ENCODE results near the gene METTL27. TPM values are rescaled to one million over a fixed set of nuclear protein-coding genes. Genes with fewer than 3 reads are reported as not detected.

METTL27 gene
- total and polyA plus RNA-seq, 12 donors: 0.16 to 1.3 (median 0.42) TPM; not detected in 3

GRCh38 chr7:73829921-73830680, 12.2 kb downstream of the METTL27 start:
- no peak overlapping the region for H3K27ac ChIP-seq
- DNase-seq: no peak
- H3K4me1 ChIP-seq: peaks cover 0 to 46% (median 4%) of the 10 kb centered on the region in 9 donors
- no peaks in the 10 kb centered on the region for H3K9me3 ChIP-seq
- TF ChIP-seq CTCF (IDR thresholded peaks at IDR 0.05): no peak
- intact Hi-C loops (cut with DNase I): no loop called here
- 76 to 79% methylated on average over 13 of the region's 13 CpGs for WGBS, 2 donors
- no peak overlapping the region for H3K4me3 ChIP-seq
- H3K36me3 ChIP-seq: no peaks in the 10 kb centered on the region
- ATAC-seq: no peak
- H3K27me3 ChIP-seq: peaks cover 0 to 20% (median 7%) of the 10 kb centered on the region in 7 donors

- Histone ChIP-seq H3K27me3 (peaks cover 0 to 20% (median 7%) of the 10 kb centered on the region in 7 donors), H3K27ac (no peak overlapping the region), H3K4me1 (peaks cover 0 to 46% (median 4%) of the 10 kb centered on the region in 9 donors), H3K9me3 (no peaks in the 10 kb centered on the region), H3K36me3 (no peaks in the 10 kb centered on the region), H3K4me3 (no peak overlapping the region)
- DNase-seq (no peak), ATAC-seq (no peak)
- TF ChIP-seq CTCF (IDR thresholded peaks at IDR 0.05): no peak
- WGBS, 2 donors: 27 to 43% methylated on average over 7 of the region's 7 CpGs
- intact Hi-C loops (cut with DNase I): no loop called here
Measured at GRCh38 chr7:73829505-73829904, 12.8 kb downstream of the METTL27 start.

GRCh38 chr7:73828972-73829371, 13.3 kb downstream of the METTL27 start:
- H3K36me3 ChIP-seq: no peaks in the 10 kb centered on the region
- no peak for TF ChIP-seq CTCF (IDR thresholded peaks at IDR 0.05)
- H3K9me3 ChIP-seq: no peaks in the 10 kb centered on the region
- no peak for DNase-seq
- ATAC-seq: no peak
- peaks cover 0 to 20% (median 7%) of the 10 kb centered on the region in 7 donors for H3K27me3 ChIP-seq
- WGBS, 2 donors: 92 to 93% methylated on average over 5 of the region's 5 CpGs
- no peak overlapping the region for H3K27ac ChIP-seq
- intact Hi-C loops (cut with DNase I): no loop called here
- peaks cover 0 to 46% (median 4%) of the 10 kb centered on the region in 9 donors for H3K4me1 ChIP-seq
- no peak overlapping the region for H3K4me3 ChIP-seq

- H3K27ac ChIP-seq: no peak overlapping the region
- ATAC-seq: peak in 5 of 8 donors; percentile 11 to 28 (median 19)
- no peak overlapping the region for H3K4me3 ChIP-seq
- H3K9me3 ChIP-seq: no peaks in the 10 kb centered on the region
- H3K27me3 ChIP-seq: peaks cover 0 to 20% (median 12%) of the 10 kb centered on the region in 7 donors
- 63 to 65% methylated on average over 14 of the region's 14 CpGs for WGBS, 2 donors
- TF ChIP-seq CTCF (IDR thresholded peaks at IDR 0.05): no peak
- no peak for DNase-seq
- no peaks in the 10 kb centered on the region for H3K36me3 ChIP-seq
- intact Hi-C loops (cut with DNase I): no loop called here
- peaks cover 0 to 46% (median 4%) of the 10 kb centered on the region in 9 donors for H3K4me1 ChIP-seq
Measured at GRCh38 chr7:73828107-73828803, 14.1 kb downstream of the METTL27 start.

All from heart right ventricle (tissue), 16 donors.